Measurements from ENCODE around the gene SULT1C2. TPM values are rescaled to one million over a fixed set of nuclear protein-coding genes. Genes with fewer than 3 reads are reported as not detected.
"Not testable (repeated sequence)": the region's sequence is repeated elsewhere in the genome, so short reads cannot be mapped to it uniquely, and the experiment has no call there.

The SULT1C2 gene
- total RNA-seq, 1 experiment from 2014 or later = 2.0 TPM

- H3K4me3 Mint-ChIP-seq (ENCODE audit: low read depth, unreplicated experiment) = no peak overlapping the region
- H3K4me1 Mint-ChIP-seq (ENCODE audit: low read depth, unreplicated experiment) = no peaks in the 10 kb centered on the region
- no peaks in the 10 kb centered on the region for H3K36me3 Mint-ChIP-seq (ENCODE audit: insufficient read depth, unreplicated experiment)
- no peak for TF ChIP-seq CTCF (IDR thresholded peaks at IDR 0.05; ENCODE audit: unreplicated experiment)
- H3K27ac Mint-ChIP-seq (ENCODE audit: unreplicated experiment) = no peak overlapping the region
- CTCF ChIA-PET = no interaction called here
- H3K27me3 Mint-ChIP-seq (ENCODE audit: unreplicated experiment) = no peaks in the 10 kb centered on the region
- intact Hi-C loops (cut with micrococcal nuclease; ENCODE audit: unreplicated experiment) = no loop called here
- no peak for DNase-seq
- H3K9me3 Mint-ChIP-seq (ENCODE audit: low read depth, unreplicated experiment) = no peaks in the 10 kb centered on the region
- no TSS peak for BruUV-seq (replicated peaks)
Observed at GRCh38 chr2:108278631-108279030, 10.1 kb upstream of the SULT1C2 start.

- no peaks in the 10 kb centered on the region for H3K9me3 Mint-ChIP-seq (ENCODE audit: low read depth, unreplicated experiment)
- intact Hi-C loops (cut with micrococcal nuclease; ENCODE audit: unreplicated experiment) = no loop called here
- no peak overlapping the region for H3K4me3 Mint-ChIP-seq (ENCODE audit: low read depth, unreplicated experiment)
- no peaks in the 10 kb centered on the region for H3K36me3 Mint-ChIP-seq (ENCODE audit: insufficient read depth, unreplicated experiment)
- TF ChIP-seq CTCF (IDR thresholded peaks at IDR 0.05; ENCODE audit: unreplicated experiment) = no peak
- no TSS peak for BruUV-seq (replicated peaks)
- no peak for DNase-seq
- CTCF ChIA-PET = no interaction called here
- H3K27ac Mint-ChIP-seq (ENCODE audit: unreplicated experiment) = no peak overlapping the region
- H3K4me1 Mint-ChIP-seq (ENCODE audit: low read depth, unreplicated experiment) = no peaks in the 10 kb centered on the region
- no peaks in the 10 kb centered on the region for H3K27me3 Mint-ChIP-seq (ENCODE audit: unreplicated experiment)
Observed at GRCh38 chr2:108279468-108279867, 9.2 kb upstream of the SULT1C2 start.

- H3K4me1 Mint-ChIP-seq (ENCODE audit: low read depth, unreplicated experiment) = no peaks in the 10 kb centered on the region
- H3K36me3 Mint-ChIP-seq (ENCODE audit: insufficient read depth, unreplicated experiment) = no peaks in the 10 kb centered on the region
- intact Hi-C loops (cut with micrococcal nuclease; ENCODE audit: unreplicated experiment) = no loop called here
Observed at GRCh38 chr2:108280466-108280865, 8.2 kb upstream of the SULT1C2 start.

GRCh38 chr2:108284566-108284965 lies 4.1 kb upstream of the SULT1C2 start:
- CTCF ChIA-PET; H3K36me3 Mint-ChIP-seq (ENCODE audit: insufficient read depth, unreplicated experiment); DNase-seq; H3K9me3 Mint-ChIP-seq (ENCODE audit: low read depth, unreplicated experiment); H3K27ac Mint-ChIP-seq (ENCODE audit: unreplicated experiment); H3K4me3 Mint-ChIP-seq (ENCODE audit: low read depth, unreplicated experiment); BruUV-seq (replicated peaks); H3K27me3 Mint-ChIP-seq (ENCODE audit: unreplicated experiment); intact Hi-C loops (cut with micrococcal nuclease; ENCODE audit: unreplicated experiment): not testable (repeated sequence)
- peaks cover 21% of the 10 kb centered on the region for H3K4me1 Mint-ChIP-seq (ENCODE audit: low read depth, unreplicated experiment)

More at GRCh38 chr2:108280466-108280865, 8.2 kb upstream of the SULT1C2 start:
- no peak for TF ChIP-seq CTCF (IDR thresholded peaks at IDR 0.05; ENCODE audit: unreplicated experiment)
- Mint-ChIP-seq H3K27me3 (ENCODE audit: unreplicated experiment) (no peaks in the 10 kb centered on the region), H3K27ac (ENCODE audit: unreplicated experiment) (no peak overlapping the region), H3K9me3 (ENCODE audit: low read depth, unreplicated experiment) (no peaks in the 10 kb centered on the region), H3K4me3 (ENCODE audit: low read depth, unreplicated experiment) (no peak overlapping the region)
- DNase-seq = no peak
- BruUV-seq (replicated peaks) = no TSS peak
- CTCF ChIA-PET = no interaction called here

- peaks cover 21% of the 10 kb centered on the region for H3K4me1 Mint-ChIP-seq (ENCODE audit: low read depth, unreplicated experiment)
- no peak for DNase-seq
- TF ChIP-seq CTCF (IDR thresholded peaks at IDR 0.05; ENCODE audit: unreplicated experiment) = no peak
- BruUV-seq (replicated peaks) = no TSS peak
- H3K4me3 Mint-ChIP-seq (ENCODE audit: low read depth, unreplicated experiment) = no peak overlapping the region
- H3K27ac Mint-ChIP-seq (ENCODE audit: unreplicated experiment) = no peak overlapping the region
- CTCF ChIA-PET = no interaction called here
- H3K27me3 Mint-ChIP-seq (ENCODE audit: unreplicated experiment) = no peaks in the 10 kb centered on the region
- intact Hi-C loops (cut with micrococcal nuclease; ENCODE audit: unreplicated experiment) = loop anchor here (5.0 kb wide), 1 partner anchor 57 kb away; no protein-coding TSS in a partner anchor
- H3K36me3 Mint-ChIP-seq (ENCODE audit: insufficient read depth, unreplicated experiment) = no peaks in the 10 kb centered on the region
- no peaks in the 10 kb centered on the region for H3K9me3 Mint-ChIP-seq (ENCODE audit: low read depth, unreplicated experiment)
Observed at GRCh38 chr2:108285616-108286015, 3.1 kb upstream of the SULT1C2 start.

Data from Calu3 (cell line).